BE2C (cell line): ENCODE data around the gene BEGAIN.

Experiments
- DNase-seq: peaks from one replicate; pipeline ENCODE4 v3.0.0-alpha.2; 2020
- H3K27me3 ChIP-seq: fragments of 250-450 bp; sonication (Bioruptor Pico); 2 replicates; pipeline ENCODE4 v1.5.1; 2020; ENCODE audit warnings: mild to moderate bottlenecking
- H3K36me3 ChIP-seq: fragments of 250-450 bp; sonication (Bioruptor Pico); 2 replicates; pipeline ENCODE4 v1.5.1; 2020; ENCODE audit warnings: mild to moderate bottlenecking
- H3K4me1 ChIP-seq: fragments of 250-450 bp; sonication (Bioruptor Pico); 2 replicates; pipeline ENCODE4 v1.5.1; 2020
- H3K4me3 ChIP-seq: 2 replicates; pipeline ENCODE4 v1.5.1; 2011; ENCODE audit warnings: low read depth, low read length
- H3K9me3 ChIP-seq: fragments of 250-450 bp; sonication (Bioruptor Pico); 2 replicates; pipeline ENCODE4 v1.5.1; 2020
- CTCF ChIP-seq: IDR thresholded peaks from 2 replicates; pipeline ENCODE4 v1.5.1; 2012; ENCODE audit warnings: mild to moderate bottlenecking, low read depth, low read length

Gene BEGAIN

GRCh38 chr14:100605230-100605629 lies 18.0 kb upstream of the BEGAIN start:
- Histone ChIP-seq H3K27me3 (no peaks in the 10 kb centered on the region), H3K36me3 (no peaks in the 10 kb centered on the region), H3K4me3 (no peak overlapping the region), H3K4me1 (no peaks in the 10 kb centered on the region), H3K9me3 (no peaks in the 10 kb centered on the region)
- no peak for TF ChIP-seq CTCF
- DNase-seq, result no peak

- H3K27me3 ChIP-seq, result no peaks in the 10 kb centered on the region
- TF ChIP-seq CTCF, result no peak
- H3K9me3 ChIP-seq, result no peaks in the 10 kb centered on the region
- no peaks in the 10 kb centered on the region for H3K4me1 ChIP-seq
- H3K4me3 ChIP-seq, result no peak overlapping the region
- DNase-seq, result no peak
- H3K36me3 ChIP-seq, result no peaks in the 10 kb centered on the region
These were observed 17.5 kb upstream of the BEGAIN start for GRCh38 chr14:100604709-100605108.

GRCh38 chr14:100604121-100604501 lies 16.9 kb upstream of the BEGAIN start:
- Histone ChIP-seq H3K4me1 (no peaks in the 10 kb centered on the region), H3K4me3 (no peak overlapping the region), H3K36me3 (no peaks in the 10 kb centered on the region), H3K9me3 (no peaks in the 10 kb centered on the region), H3K27me3 (no peaks in the 10 kb centered on the region)
- peak; percentile 4 for DNase-seq
- no peak for TF ChIP-seq CTCF

GRCh38 chr14:100603341-100604120 lies 16.3 kb upstream of the BEGAIN start:
- DNase-seq, result peak; percentile 4
- H3K27me3 ChIP-seq, result no peaks in the 10 kb centered on the region
- no peak for TF ChIP-seq CTCF

GRCh38 chr14:100602621-100603230 lies 15.5 kb upstream of the BEGAIN start:
- DNase-seq, result no peak
- H3K4me1 ChIP-seq, result no peaks in the 10 kb centered on the region
- H3K4me3 ChIP-seq, result no peak overlapping the region
- no peaks in the 10 kb centered on the region for H3K27me3 ChIP-seq
- no peaks in the 10 kb centered on the region for H3K9me3 ChIP-seq
- H3K36me3 ChIP-seq, result no peaks in the 10 kb centered on the region
- no peak for TF ChIP-seq CTCF

More at GRCh38 chr14:100603341-100604120, 16.3 kb upstream of the BEGAIN start:
- Histone ChIP-seq H3K36me3 (no peaks in the 10 kb centered on the region), H3K4me1 (no peaks in the 10 kb centered on the region), H3K4me3 (no peak overlapping the region), H3K9me3 (no peaks in the 10 kb centered on the region)

- Histone ChIP-seq H3K4me3 (no peak overlapping the region), H3K9me3 (no peaks in the 10 kb centered on the region), H3K4me1 (no peaks in the 10 kb centered on the region), H3K27me3 (no peaks in the 10 kb centered on the region), H3K36me3 (no peaks in the 10 kb centered on the region)
- TF ChIP-seq CTCF, result no peak
- no peak for DNase-seq
These were observed 14.7 kb upstream of the BEGAIN start for GRCh38 chr14:100601914-100602313.
